GM19324 (cell line): ENCODE data around the gene ZNF786.
"Not testable (repeated sequence)": the region's sequence is repeated elsewhere in the genome, so short reads cannot be mapped to it uniquely, and the experiment has no call there.

Experiments
- ATAC-seq: cut with Tn5 transposase; IDR thresholded peaks from one replicate; pipeline ENCODE4 v1.9.1; 2021; ENCODE audit warnings: mild to moderate bottlenecking, moderate library complexity; ENCODE audit not compliant: unreplicated experiment, low FRiP score

The ZNF786 gene, protein sequence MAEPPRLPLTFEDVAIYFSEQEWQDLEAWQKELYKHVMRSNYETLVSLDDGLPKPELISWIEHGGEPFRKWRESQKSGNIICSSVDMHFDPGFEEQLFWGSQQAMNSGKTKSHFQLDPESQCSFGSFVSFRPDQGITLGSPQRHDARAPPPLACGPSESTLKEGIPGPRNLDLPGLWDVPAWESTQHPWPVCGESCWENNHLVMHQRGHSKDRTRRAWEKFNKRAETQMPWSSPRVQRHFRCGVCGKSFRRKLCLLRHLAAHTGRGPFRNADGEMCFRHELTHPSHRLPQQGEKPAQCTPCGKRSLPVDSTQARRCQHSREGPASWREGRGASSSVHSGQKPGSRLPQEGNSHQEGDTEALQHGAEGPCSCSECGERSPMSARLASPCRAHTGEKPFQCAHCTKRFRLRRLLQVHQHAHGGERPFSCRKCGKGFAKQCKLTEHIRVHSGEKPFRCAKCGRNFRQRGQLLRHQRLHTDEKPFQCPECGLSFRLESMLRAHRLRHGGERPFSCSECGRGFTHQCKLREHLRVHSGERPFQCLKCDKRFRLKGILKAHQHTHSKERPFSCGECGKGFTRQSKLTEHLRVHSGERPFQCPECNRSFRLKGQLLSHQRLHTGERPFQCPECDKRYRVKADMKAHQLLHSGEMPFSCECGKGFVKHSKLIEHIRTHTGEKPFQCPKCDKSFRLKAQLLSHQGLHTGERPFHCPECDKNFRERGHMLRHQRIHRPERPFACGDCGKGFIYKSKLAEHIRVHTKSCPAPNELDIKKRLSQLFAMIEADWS

DNA sequence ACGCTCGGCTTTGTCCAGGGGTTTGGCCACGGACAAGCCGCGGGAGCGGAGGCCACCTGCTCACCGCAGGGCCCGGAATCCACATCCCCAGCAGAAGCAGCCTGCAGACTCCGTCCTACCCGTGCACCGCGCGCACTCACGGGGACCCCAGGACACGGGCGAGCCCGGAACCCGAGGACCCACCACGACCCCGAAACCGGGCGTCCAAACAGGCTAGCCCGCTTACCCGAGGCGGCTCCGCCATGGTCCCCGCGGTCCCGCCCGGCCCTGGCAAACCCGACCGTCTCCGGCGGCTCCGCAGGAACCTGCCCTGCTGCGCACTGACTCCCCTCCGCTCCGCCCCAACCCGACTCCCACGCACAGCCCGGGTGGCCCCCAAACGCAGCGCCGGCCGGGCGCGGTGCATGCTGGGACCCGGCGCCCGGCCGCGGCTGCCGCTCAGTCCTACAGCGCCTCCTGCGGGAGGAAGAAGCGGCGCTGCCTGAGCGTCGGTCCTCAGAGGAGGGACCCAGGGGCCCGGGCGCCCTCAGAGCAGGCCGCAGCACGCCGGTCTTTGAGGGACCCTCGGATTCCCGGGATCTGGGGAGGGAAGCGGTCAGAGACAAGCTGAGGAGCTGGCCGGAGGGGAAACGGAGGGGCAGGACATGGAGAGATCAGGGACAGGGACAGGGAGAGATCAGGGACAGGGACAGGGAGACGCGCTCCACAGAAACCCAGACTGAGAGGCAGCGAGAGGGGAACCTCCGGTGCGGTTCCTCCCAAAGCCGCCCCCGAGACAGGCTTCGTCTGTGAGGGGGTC lies at the start of gene ZNF786:
Gene ZNF786, minus strand, starts transcription at position 322 of the 799 bp plus-strand sequence. Its CDS starts 78 bp downstream, at position 244.
- ATAC-seq: peak; percentile 91

DNA sequence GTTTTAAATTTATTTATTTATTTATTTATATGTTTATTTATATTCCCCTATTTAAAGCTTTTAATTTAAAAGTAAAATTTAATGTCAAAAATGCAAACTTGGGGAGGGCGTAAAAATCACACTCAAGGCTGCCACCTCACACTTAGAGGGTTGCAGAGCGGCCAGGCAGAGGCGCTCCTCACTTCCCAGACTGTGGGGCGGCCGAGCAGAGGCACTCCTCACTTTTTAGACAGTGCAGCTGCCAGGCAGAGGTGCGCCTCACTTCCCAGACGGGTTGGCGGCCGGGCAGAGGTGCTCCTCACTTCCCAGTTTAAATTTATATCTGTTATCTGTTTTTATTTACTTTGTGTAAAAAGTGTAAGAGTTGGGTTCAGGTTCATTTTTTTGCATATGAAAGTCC lies 45.6 kb upstream of the ZNF786 start:
- no peak for ATAC-seq

DNA sequence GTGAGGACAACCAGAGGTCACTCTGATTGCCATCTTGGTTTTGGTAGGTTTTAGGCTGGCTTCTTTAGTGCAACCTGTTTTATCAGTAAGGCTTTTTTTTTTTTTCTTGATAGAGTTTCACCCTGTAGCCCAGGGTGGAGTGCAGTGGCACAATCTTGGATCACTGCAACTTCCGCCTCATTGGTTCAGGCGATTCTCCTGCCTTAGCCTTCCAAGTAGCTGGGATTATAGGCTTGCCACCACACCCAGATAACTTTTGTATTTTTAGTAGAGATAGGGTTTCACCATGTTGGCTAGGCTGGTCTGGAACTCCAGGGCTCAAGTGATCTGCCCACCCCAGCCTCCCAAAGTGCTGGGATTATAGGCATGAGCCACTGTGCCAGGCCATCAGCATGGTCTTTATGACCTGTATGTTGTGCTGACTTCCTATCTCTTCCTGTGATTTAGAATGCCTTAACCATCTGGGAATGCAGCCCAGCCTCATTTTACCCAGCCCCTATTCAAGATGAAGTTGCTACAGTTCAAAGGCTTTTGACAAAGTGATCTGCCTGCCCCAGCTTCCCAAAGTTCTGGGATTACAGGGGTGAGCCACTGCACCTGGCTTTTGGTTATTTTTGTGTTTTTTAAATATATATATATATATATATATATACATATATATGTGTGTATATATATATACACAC lies 42.7 kb upstream of the ZNF786 start:
- ATAC-seq: no peak

DNA sequence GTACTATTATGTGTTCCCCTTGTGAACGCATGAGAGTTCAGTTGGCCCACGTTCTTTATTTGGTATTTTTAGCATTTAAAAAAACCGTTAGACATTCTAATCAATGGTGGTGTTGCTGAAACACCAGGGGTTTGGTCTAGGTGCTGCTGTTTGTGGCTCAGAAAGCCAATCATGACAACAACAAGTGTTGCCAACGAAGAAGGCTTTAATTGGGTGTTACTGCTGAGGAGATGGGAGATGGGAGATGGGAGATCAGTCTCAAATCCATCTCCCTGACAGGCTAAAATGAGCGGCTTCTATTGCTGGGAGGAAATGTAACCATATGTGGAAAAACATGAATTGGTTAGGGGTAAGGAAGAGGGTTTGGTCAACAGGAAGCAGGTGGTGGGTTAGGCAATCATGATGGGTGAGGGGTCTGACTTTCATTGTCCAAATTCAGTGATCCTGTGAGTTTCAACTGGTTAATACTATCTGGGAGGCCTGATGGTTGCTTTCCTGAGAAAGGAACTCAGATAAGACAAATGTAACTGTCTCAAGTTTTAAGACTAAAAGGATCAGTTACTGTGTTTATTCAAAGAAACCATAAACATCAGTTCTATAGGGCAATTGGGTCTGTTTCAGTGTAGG lies 40.2 kb upstream of the ZNF786 start:
- no peak for ATAC-seq

DNA sequence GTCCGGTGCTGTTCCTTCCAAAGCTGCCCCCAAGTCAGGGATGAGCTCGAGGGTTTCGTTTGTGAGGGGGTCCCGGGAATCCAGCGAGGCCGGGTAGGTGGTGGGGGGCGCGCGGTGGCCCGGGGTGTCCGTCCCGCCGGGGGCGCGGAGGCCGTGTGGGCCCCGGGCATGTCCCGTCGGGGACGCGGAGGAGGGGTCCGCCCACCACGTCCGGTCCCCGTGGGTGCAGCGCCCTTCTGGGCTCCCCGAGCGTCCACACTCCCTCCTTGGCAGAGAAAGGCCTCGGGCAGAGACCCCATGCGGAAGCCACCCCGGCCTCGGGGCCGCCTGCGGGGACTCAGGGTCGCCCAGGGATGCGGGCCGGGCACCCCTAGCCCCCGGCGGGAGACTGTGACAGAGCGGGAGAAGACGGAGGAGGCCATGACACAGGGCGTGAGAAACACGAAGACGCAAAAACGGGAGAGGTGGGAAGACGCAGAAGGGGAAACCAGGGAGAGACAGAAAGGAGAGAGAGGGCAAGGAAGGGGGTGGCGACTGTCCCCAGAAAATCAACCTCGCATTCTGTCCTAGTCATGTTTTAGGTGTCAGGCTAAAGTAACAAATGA lies 36.2 kb upstream of the ZNF786 start:
- peak; percentile 43 for ATAC-seq

DNA sequence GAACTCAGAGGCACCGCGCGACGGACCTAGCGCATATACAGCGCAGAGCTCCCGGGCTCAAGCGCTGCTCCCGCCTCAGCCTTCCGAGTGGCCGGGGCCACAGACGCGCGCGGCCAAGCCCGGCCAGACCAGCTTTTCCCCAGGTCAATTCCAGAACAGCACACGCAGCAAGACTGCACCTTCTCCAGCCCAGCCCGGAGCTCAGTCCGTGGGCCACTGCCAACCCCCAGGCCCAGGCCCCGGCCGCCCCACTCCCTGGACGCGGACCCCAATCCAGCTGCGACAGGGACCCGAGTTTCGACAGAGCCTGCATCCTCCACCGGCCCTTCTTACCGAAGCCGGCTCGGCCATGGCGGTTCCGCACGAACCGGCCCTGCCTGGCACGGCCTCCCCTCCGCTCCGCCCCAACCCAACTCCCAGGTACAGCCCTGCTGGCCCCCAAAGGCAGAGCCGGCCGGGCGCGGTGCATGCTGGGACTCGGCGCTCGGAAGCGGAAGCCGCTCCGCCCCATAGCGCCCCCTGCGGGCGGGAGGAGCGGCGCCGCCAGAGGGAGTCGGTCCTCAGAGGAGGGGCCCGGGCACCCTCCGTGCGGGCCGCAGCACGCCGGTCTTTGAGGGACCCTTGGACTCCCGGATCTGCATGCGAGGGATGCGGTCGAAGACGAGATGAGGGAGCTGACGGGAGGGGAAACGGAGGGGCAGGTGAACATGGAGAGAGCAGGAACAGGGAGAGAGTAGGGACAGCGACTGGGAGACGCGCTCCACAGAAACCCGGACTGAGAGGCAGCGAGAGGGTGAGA lies 35.5 kb upstream of the ZNF786 start, which contains the start of gene ZNF425:
Gene ZNF425, minus strand, starts transcription at position 462 of the 799 bp plus-strand sequence. Its CDS starts 111 bp downstream, at position 351.
- ATAC-seq: peak; percentile 94

DNA sequence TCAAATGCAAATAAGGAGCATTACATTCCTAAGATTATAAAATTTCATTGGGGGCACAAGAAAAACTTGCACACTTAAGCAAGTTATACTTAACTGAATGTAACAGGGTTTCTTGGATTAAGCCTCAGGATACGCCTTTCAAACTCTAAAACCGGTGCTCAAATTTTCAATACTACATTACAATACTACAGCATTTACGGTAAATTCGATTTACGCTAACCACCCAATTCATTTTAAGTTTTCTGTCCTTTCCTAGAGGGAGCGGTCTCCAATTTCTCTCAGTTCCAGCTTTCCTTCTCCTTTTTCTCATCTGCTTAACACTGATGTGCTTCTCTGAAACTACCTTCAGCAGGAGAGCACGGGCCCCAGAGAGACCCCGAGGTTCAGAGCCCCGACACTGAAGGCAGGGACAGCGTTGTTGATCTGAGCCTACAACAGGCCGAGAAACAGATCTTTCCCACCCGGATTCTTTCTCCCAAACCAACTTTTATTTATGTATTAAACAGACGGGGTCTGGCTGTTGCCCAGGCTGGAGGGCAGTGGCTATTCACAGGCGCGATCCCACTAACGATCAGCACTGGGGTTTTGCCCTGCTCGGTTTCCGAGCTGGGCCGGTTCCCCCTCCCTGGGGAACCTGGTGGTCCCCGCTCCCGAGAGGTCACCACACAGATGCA lies 34.8 kb upstream of the ZNF786 start:
- no peak for ATAC-seq

DNA sequence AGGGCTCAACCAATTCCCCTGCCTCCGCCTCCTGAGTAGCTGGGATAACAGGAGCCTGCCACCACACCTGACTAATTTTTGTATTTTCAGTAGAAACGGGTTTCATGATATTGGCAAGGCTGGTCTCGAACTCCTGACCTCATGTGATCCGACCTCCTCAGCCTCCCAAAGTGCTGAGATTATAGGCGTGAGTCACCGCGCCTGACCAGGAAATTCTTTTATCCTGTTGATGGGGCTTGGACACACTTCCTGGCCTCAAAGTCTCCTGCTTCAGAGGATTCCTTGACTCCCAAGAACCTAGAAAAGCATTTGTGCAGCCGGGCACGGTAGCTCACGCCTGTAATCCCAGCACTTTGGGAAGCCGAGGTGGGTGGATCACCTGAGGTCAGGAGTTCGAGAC lies 19.5 kb upstream of the ZNF786 start:
- no peak for ATAC-seq

DNA sequence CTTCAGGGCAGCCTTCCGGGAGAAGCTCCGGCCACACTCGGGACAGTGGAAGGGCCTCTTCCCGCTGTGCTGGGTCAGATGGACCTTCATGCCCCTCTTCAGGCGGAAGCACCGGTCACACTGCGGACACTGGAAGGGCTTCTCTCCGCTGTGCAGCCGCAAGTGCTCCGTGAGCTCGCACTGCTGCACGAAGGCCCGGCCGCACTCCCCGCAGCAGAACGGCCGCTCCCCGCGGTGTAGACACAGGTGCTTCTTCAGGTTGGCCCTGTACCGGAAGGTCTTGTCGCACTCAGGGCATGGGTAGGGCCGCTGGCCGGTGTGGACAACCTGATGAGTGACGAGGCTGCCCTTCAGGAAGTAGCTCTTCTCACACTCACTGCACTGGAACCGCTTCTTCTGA lies 14.2 kb upstream of the ZNF786 start:
- ATAC-seq: no peak

DNA sequence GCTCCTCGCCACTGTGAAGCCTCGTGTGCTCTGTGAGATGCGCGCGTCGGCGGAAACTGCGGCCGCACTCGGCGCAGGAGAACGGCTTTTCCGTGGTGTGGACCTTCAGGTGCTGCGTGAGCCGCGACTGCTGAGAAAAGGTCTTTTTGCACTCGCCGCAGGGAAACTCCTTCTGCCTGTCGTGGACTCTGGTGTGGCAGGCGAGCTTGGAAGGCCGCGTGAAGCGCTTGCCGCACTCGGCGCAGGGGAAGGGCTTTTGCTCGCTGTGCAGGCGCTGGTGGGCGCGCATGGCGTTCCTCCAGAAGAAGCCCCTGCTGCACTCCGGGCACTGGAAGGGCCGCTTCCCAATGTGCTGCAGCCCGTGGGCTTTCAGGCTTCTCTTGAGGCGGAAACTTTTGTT lies 13.7 kb upstream of the ZNF786 start:
- no peak for ATAC-seq

DNA sequence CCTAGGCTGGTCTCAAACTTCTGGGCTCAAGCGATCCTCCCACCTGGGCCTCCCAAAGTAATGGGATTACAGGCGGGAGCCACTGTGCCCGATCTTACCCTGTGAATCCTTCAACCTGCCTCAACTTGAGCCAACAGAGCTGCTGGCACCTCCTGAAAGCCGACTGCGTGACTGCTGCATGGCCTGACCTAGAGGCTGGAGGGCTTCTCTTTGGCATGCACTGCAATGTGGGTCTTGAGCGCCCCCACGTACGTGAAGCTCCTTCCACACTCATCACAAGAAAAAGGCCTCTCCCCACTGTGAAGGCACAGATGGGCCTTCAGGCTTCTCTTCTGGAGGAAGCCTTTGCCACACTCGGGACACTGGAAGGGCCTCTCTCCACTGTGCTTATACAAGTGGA lies 12.9 kb upstream of the ZNF786 start:
- ATAC-seq: no peak

DNA sequence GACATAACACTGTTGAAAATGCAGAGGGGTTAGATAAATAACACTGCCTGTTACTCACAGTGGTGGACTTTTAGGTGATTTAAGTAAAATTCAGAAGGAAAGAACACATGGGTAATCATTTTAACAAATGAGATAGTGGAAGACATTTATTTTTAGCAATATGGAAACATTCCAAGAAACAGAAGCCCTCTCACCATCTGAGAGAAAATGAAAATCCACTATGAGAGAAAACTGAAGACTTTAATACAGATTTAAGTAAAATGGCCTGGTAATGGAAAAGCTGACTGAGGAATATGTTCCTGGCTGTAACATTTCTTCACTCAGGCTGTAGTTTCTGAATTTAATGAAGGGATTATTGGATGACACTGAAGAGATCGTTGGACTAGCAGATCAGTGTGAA lies 12.1 kb upstream of the ZNF786 start:
- ATAC-seq: no peak

DNA sequence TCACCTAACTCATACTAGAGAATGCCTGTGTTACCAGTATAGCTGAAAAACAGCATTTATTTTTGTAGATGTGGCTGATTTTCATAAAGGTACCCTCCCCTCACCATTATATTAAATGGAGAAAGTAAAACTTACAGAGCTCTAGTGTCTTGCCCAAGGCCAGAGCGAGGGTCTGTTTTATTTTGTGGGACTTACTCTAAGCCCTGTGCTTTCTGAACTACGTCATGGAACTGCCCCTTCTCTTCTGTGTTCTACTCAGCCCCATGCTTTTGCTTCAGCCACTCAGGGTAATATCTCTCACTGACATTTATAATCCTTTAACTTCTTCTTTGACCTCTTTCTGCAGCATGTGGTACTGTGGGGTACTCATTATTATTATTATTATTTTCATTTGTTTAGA lies 10.3 kb upstream of the ZNF786 start:
- ATAC-seq: no peak

DNA sequence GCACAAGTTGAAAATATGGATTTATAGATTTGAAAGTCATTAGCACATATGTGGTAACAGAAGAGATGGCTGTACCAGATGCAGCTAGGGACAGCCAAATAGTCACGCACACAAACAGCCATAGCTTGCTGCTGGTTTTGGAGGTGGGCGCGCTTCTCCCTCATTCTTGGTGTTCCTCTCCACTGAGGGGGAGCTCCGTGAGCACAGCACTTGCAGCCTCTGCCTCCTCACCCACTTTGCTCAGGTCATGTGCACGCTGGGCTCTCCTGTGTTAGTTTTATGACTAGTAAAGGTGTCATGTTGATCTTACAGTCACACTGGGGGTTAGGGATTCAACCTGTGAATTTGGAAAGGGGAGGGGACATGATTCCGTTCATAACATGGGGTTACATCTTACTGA lies 8.5 kb upstream of the ZNF786 start:
- ATAC-seq: no peak

DNA sequence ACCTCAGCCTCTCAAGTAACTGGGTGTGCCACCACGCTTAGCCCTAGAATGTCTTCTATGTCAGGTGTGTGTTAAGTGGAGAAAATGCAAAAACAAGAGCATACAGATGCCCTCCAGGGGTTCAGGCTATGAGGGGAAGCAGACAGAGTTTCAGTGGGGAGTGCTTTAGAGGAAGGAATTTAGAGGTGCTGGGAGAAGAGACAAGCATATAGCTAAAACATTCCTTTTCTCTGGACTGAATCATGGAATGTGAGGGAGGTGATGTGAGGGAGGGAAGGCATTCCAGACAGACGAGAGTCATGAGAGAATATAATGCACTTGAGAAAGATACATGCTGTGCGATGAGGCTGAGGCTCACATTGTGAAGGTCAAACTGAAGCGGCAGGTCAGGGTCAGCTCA lies 6.6 kb upstream of the ZNF786 start:
- ATAC-seq: no peak

DNA sequence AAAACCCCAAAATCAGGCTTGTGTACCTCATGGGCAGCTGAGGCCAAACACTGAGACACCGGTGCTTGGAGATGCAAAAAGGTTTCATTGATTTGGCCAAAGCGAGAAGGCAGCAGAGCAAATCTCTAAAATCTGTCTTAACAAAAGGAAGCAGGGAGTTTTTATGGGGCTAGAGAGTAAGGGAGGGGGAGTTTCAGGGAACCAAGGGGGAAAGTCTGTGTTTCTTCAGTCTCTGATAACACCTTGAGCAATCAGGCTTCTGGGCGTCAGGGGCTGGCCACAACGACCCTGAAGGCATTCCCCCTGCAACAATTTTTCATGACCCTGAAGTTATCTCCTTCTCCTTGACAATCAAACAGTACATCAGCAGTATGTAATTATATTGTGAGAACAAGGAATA lies 2.7 kb upstream of the ZNF786 start:
- ATAC-seq: no peak

DNA sequence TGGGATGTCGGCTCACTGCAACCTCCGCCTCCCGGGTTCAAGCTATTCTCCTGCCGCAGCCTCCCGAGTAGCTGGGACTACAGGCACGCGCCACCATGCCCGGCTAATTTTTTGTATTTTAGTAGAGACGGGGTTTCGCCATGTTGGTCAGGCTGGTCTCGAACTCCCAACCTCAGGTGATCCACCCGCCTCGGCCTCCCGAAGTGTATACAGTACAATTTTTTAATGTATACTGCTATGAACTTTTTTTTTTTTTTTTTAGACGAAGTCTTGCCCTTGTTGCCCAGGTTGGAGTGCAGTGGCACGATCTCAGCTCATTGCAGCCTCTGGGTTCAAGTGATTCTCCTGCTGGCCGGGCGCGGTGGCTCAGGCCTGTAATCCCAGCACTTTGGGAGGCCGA lies 1.7 kb upstream of the ZNF786 start:
- not testable (repeated sequence) for ATAC-seq

DNA sequence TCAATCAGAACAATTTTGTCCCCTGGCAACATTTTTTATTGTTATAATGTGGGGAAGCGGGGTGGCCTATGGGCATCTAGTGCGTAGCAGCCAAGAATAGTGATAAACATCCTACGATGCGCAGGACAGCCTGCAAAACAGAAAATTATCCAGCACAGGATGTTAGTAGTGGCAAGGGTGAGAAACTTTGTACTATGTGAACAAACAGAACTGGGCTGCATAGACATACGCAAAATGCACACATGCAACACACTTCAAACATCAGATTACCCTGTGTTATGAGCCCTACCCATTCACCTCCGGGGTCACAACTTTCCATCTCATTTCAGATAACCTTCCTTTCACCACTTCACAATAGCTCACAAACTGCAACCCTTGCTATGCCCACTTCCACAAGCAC lies 3.1 kb downstream of the ZNF786 start:
- ATAC-seq: no peak
